Astrocyte (in vitro differentiated cells and primary cell): ENCODE data around the gene ATXN3L. TPM values are rescaled to one million over a fixed set of nuclear protein-coding genes. Genes with fewer than 3 reads are reported as not detected.

Experiments
- DNase-seq: peaks from one replicate; pipeline ENCODE4 v3.0.0-alpha.2; 2010; ENCODE audit warnings: low read depth
- FAIRE-seq: peaks from 2 replicates; lab custom pipeline; 2011; peaks lifted over from hg19 to GRCh38; lab: Jason Lieb, UNC
- H2AFZ ChIP-seq: 2 replicates; pipeline ENCODE4 v1.6.0; 2012; ENCODE audit warnings: low read depth, low read length, inconsistent platforms
- H3K27ac ChIP-seq: 2 replicates; pipeline ENCODE4 v1.5.1; 2011; ENCODE audit warnings: low read depth, low read length, inconsistent platforms
- H3K27me3 ChIP-seq: 2 replicates; pipeline ENCODE4 v1.6.0; 2011; ENCODE audit warnings: low read length, inconsistent platforms; ENCODE audit not compliant: insufficient read depth
- H3K36me3 ChIP-seq: 2 replicates; pipeline ENCODE4 v1.5.1; 2011; ENCODE audit warnings: low read length, inconsistent platforms; ENCODE audit not compliant: insufficient read depth
- H3K4me1 ChIP-seq: 2 replicates; pipeline ENCODE4 v1.5.1; 2011; ENCODE audit warnings: low read length, inconsistent platforms; ENCODE audit not compliant: insufficient read depth
- H3K4me2 ChIP-seq: 2 replicates; pipeline ENCODE4 v1.6.0; 2012; ENCODE audit warnings: low read length, inconsistent platforms
- H3K4me3 ChIP-seq: 2 replicates; pipeline ENCODE4 v1.5.1; 2011; ENCODE audit warnings: low read depth, mild to moderate bottlenecking, low read length, inconsistent platforms; ENCODE audit not compliant: insufficient read depth
- H3K79me2 ChIP-seq: 2 replicates; pipeline ENCODE4 v1.6.0; 2012; ENCODE audit warnings: mild to moderate bottlenecking, low read length, inconsistent platforms; ENCODE audit not compliant: insufficient read depth
- H3K9ac ChIP-seq: 2 replicates; pipeline ENCODE4 v1.6.0; 2012; ENCODE audit warnings: mild to moderate bottlenecking, low read length, inconsistent platforms
- H3K9me3 ChIP-seq: 2 replicates; pipeline ENCODE4 v1.5.1; 2012; ENCODE audit warnings: low read depth, mild to moderate bottlenecking, low read length, inconsistent platforms; ENCODE audit not compliant: insufficient read depth
- H4K20me1 ChIP-seq: 2 replicates; pipeline ENCODE4 v1.6.0; 2012; ENCODE audit warnings: low read length, inconsistent platforms; ENCODE audit not compliant: insufficient read depth
- H3K27ac Mint-ChIP-seq: one replicate; pipeline ENCODE4 v1.8.0; 2021; ENCODE audit warnings: mild to moderate bottlenecking, mixed read lengths; ENCODE audit not compliant: unreplicated experiment
- H3K27me3 Mint-ChIP-seq: one replicate; pipeline ENCODE4 v1.8.0; 2021; ENCODE audit warnings: low read depth, mixed read lengths; ENCODE audit not compliant: unreplicated experiment
- H3K36me3 Mint-ChIP-seq: one replicate; pipeline ENCODE4 v1.8.0; 2021; ENCODE audit warnings: low read depth, mixed read lengths; ENCODE audit not compliant: unreplicated experiment
- H3K4me1 Mint-ChIP-seq: one replicate; pipeline ENCODE4 v1.8.0; 2021; ENCODE audit warnings: low read depth, mixed read lengths; ENCODE audit not compliant: unreplicated experiment
- H3K4me3 Mint-ChIP-seq: one replicate; pipeline ENCODE4 v1.8.0; 2021; ENCODE audit warnings: mild to moderate bottlenecking, moderate library complexity, mixed read lengths; ENCODE audit not compliant: unreplicated experiment
- H3K9me3 Mint-ChIP-seq: one replicate; pipeline ENCODE4 v1.8.0; 2021; ENCODE audit warnings: mild to moderate bottlenecking, mixed read lengths; ENCODE audit not compliant: unreplicated experiment
- EZH2 ChIP-seq: IDR thresholded peaks from 2 replicates; pipeline ENCODE4 v1.6.1; 2012; ENCODE audit warnings: mild to moderate bottlenecking, low read length, inconsistent platforms; ENCODE audit not compliant: insufficient read depth
- total RNA-seq: library from RNA; stranded (reverse); gene quantifications from 2 replicates; pipeline ENCODE4 v1.2.1, GENCODE V29; 2021
- TF ChIP-seq, protein P1 (sequence below): IDR thresholded peaks from 2 replicates; pipeline ENCODE4 v1.5.1; 2011; ENCODE audit warnings: low read depth, mild to moderate bottlenecking, inconsistent platforms, low read length, moderate library complexity; ENCODE audit not compliant: insufficient read depth

The ATXN3L gene
- total RNA-seq, 1 donor from 2014 or later = not detected

DNA sequence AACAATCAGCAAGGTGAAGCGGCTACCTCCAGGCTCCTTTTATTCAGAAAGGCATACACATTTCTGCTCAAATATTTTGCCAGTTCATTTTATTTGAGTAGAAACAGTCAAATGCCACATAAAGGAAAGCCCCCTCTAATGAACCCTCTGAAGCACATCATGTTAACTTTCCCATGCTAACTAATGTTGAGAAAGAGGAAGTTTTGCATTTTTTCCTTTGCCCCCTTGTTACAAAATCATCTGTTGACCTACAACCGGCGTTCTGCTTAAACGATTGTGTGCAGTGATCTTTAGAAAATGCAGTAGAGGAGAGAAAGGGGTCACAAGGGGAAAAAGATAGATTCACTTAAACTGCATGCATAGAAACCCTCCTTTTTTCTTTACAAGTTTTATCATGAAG, 25.2 kb upstream of the ATXN3L start:
- DNase-seq (no peak), FAIRE-seq (peak; percentile 29)
- TF ChIP-seq EZH2 = no peak
- TF ChIP-seq, protein P1, sequence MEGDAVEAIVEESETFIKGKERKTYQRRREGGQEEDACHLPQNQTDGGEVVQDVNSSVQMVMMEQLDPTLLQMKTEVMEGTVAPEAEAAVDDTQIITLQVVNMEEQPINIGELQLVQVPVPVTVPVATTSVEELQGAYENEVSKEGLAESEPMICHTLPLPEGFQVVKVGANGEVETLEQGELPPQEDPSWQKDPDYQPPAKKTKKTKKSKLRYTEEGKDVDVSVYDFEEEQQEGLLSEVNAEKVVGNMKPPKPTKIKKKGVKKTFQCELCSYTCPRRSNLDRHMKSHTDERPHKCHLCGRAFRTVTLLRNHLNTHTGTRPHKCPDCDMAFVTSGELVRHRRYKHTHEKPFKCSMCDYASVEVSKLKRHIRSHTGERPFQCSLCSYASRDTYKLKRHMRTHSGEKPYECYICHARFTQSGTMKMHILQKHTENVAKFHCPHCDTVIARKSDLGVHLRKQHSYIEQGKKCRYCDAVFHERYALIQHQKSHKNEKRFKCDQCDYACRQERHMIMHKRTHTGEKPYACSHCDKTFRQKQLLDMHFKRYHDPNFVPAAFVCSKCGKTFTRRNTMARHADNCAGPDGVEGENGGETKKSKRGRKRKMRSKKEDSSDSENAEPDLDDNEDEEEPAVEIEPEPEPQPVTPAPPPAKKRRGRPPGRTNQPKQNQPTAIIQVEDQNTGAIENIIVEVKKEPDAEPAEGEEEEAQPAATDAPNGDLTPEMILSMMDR = no peak
- no peak overlapping the region for H3K4me3 ChIP-seq
- no peak overlapping the region for H3K27ac Mint-ChIP-seq
- H4K20me1 ChIP-seq = no peaks in the 10 kb centered on the region
- H3K9me3 ChIP-seq = no peaks in the 10 kb centered on the region
- H2AFZ ChIP-seq = no peak overlapping the region
- no peak overlapping the region for H3K27ac ChIP-seq
- no peaks in the 10 kb centered on the region for H3K27me3 Mint-ChIP-seq
- no peak overlapping the region for H3K9ac ChIP-seq
- no peaks in the 10 kb centered on the region for H3K36me3 ChIP-seq
- peaks cover 11% of the 10 kb centered on the region for H3K4me1 ChIP-seq
- H3K9me3 Mint-ChIP-seq = no peaks in the 10 kb centered on the region
- H3K4me1 Mint-ChIP-seq = peaks cover 3% of the 10 kb centered on the region
- H3K36me3 Mint-ChIP-seq = no peaks in the 10 kb centered on the region
- H3K4me3 Mint-ChIP-seq = no peak overlapping the region
- H3K27me3 ChIP-seq = no peaks in the 10 kb centered on the region
- H3K79me2 ChIP-seq = no peaks in the 10 kb centered on the region
- no peak overlapping the region for H3K4me2 ChIP-seq

DNA sequence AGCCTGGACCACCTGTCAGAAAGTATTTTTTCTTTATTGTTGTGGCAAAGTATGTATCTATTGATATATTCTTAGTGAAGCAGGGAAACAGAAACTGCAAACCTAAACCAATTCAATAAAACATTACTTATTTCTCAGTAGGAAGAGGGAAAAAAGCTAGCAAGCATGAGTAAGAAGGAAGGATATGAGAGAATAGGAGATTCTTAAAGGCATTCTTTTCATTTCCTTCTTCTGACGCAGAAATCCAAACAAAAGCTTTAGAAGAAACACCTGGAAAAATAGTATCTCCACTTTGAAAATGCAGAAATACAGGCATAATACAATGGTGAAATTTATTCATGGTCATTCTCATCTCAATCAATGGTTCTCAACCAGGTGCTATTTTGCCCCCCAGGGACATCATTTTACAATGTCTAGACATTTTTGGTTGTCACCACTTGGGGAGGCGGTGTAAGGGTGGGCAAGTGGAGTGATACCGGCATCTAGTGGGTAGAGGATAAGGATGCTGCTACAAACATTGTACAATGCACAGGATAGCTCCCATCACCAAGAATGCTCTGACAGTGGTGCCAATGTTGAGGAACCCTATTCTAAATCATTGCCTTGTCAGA, 21.7 kb upstream of the ATXN3L start:
- Mint-ChIP-seq H3K4me3 (no peak overlapping the region), H3K9me3 (no peaks in the 10 kb centered on the region), H3K27me3 (no peaks in the 10 kb centered on the region), H3K27ac (peak overlapping the region; percentile 34), H3K36me3 (no peaks in the 10 kb centered on the region), H3K4me1 (peaks cover 3% of the 10 kb centered on the region)
- H3K27me3 ChIP-seq = no peaks in the 10 kb centered on the region
- FAIRE-seq (no peak), DNase-seq (peak; percentile 48)
- H3K4me3 ChIP-seq = no peak overlapping the region
- peaks cover 12% of the 10 kb centered on the region for H3K4me1 ChIP-seq
- H3K4me2 ChIP-seq = peak overlapping the region; percentile 38
- no peaks in the 10 kb centered on the region for H4K20me1 ChIP-seq
- H3K9ac ChIP-seq = peak overlapping the region; percentile 10
- H3K9me3 ChIP-seq = no peaks in the 10 kb centered on the region
- no peaks in the 10 kb centered on the region for H3K36me3 ChIP-seq
- no peak overlapping the region for H2AFZ ChIP-seq
- peak overlapping the region; percentile 61 for H3K27ac ChIP-seq
- TF ChIP-seq, protein P1 = no peak
- TF ChIP-seq EZH2 = no peak
- H3K79me2 ChIP-seq = no peaks in the 10 kb centered on the region

DNA sequence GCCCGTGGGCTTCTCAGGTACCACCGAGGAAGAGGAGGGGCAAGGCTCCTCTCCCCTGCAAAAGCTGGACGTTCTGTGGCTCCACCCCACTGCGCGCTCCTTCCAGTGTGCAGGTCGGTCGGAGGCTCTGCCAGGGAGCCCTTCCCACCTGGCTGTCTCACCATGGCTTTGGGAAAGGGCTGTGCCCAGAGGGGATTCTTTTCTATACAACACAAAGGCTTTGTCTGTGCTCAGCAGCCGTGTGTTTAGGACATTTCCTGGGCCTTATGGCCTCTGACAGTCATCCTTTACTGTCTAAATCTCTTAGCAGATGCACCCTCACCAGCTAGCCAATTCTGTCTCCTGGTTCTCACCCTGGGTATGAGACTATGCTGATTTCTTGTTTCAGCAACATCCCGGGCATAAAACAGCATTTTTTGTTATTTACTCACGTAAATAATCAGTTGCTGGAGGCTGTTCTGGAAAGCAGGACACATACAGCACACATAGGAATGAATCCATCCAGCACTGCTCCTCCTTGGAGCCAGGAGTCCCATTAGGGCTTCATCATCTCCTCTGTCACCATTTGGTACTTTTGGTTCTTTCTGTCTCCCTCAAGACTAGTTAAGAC, 20.4 kb upstream of the ATXN3L start:
- H3K4me1 Mint-ChIP-seq = peaks cover 3% of the 10 kb centered on the region
- Histone ChIP-seq H4K20me1 (no peaks in the 10 kb centered on the region), H3K4me3 (no peak overlapping the region), H3K4me1 (peaks cover 12% of the 10 kb centered on the region), H3K4me2 (no peak overlapping the region), H3K36me3 (no peaks in the 10 kb centered on the region), H3K79me2 (no peaks in the 10 kb centered on the region), H3K27me3 (no peaks in the 10 kb centered on the region), H3K9ac (peak overlapping the region; percentile 10), H3K27ac (peak overlapping the region; percentile 61), H2AFZ (no peak overlapping the region), H3K9me3 (no peaks in the 10 kb centered on the region)
- no peaks in the 10 kb centered on the region for H3K9me3 Mint-ChIP-seq
- FAIRE-seq (peak; percentile 99), DNase-seq (no peak)
- TF ChIP-seq, protein P1 = no peak
- TF ChIP-seq EZH2 = no peak
- H3K4me3 Mint-ChIP-seq = no peak overlapping the region
- no peak overlapping the region for H3K27ac Mint-ChIP-seq
- no peaks in the 10 kb centered on the region for H3K27me3 Mint-ChIP-seq
- H3K36me3 Mint-ChIP-seq = no peaks in the 10 kb centered on the region
